ENCODE measurements around the gene ST6GAL2.

Gene ST6GAL2

GRCh38 chr2:106864051-106864450 lies 21.9 kb downstream of the ST6GAL2 start:
- DNase-seq (ENCODE audit: low read depth): no peak

GRCh38 chr2:106863387-106863786 lies 22.6 kb downstream of the ST6GAL2 start:
- DNase-seq (ENCODE audit: low read depth): no peak

- no peak for DNase-seq (ENCODE audit: low read depth)
Observed at GRCh38 chr2:106859498-106859897, 26.5 kb downstream of the ST6GAL2 start.

- DNase-seq (ENCODE audit: low read depth): no peak
Observed at GRCh38 chr2:106858810-106859209, 27.2 kb downstream of the ST6GAL2 start.

GRCh38 chr2:106857882-106858478 lies 28.0 kb downstream of the ST6GAL2 start:
- no peak for DNase-seq (ENCODE audit: low read depth)

GRCh38 chr2:106853631-106854030 lies 32.3 kb downstream of the ST6GAL2 start:
- DNase-seq (ENCODE audit: low read depth): no peak

GRCh38 chr2:106851881-106852501 lies 34.0 kb downstream of the ST6GAL2 start:
- DNase-seq (ENCODE audit: low read depth): no peak

GRCh38 chr2:106851087-106851874 lies 34.7 kb downstream of the ST6GAL2 start:
- DNase-seq (ENCODE audit: low read depth): no peak

- no peak for DNase-seq (ENCODE audit: low read depth)
Observed at GRCh38 chr2:106849253-106849652, 36.7 kb downstream of the ST6GAL2 start.

GRCh38 chr2:106847366-106847765 lies 38.6 kb downstream of the ST6GAL2 start:
- DNase-seq (ENCODE audit: low read depth): no peak

GRCh38 chr2:106845716-106846115 lies 40.3 kb downstream of the ST6GAL2 start:
- DNase-seq (ENCODE audit: low read depth): no peak

GRCh38 chr2:106843910-106844250 lies 42.1 kb downstream of the ST6GAL2 start:
- no peak for DNase-seq (ENCODE audit: low read depth)

GRCh38 chr2:106843001-106843909 lies 42.7 kb downstream of the ST6GAL2 start:
- no peak for DNase-seq (ENCODE audit: low read depth)

GRCh38 chr2:106841886-106842645 lies 43.9 kb downstream of the ST6GAL2 start:
- DNase-seq (ENCODE audit: low read depth): no peak

GRCh38 chr2:106840818-106841217 lies 45.1 kb downstream of the ST6GAL2 start:
- no peak for DNase-seq (ENCODE audit: low read depth)

- no peak for DNase-seq (ENCODE audit: low read depth)
Observed at GRCh38 chr2:106839849-106840595, 45.9 kb downstream of the ST6GAL2 start.

- no peak for DNase-seq (ENCODE audit: low read depth)
Observed at GRCh38 chr2:106833256-106833655, 52.7 kb downstream of the ST6GAL2 start.

- no peak for DNase-seq (ENCODE audit: low read depth)
Observed at GRCh38 chr2:106831816-106832569, 54.0 kb downstream of the ST6GAL2 start.

- DNase-seq (ENCODE audit: low read depth): no peak
Observed at GRCh38 chr2:106831241-106831640, 54.7 kb downstream of the ST6GAL2 start.

- DNase-seq (ENCODE audit: low read depth): no peak
Observed at GRCh38 chr2:106830191-106830590, 55.8 kb downstream of the ST6GAL2 start.
